Ovary (tissue), 9 donors: ENCODE measurements around the gene C16orf54. TPM values are rescaled to one million over a fixed set of nuclear protein-coding genes. Genes with fewer than 3 reads are reported as not detected.
"Not testable (repeated sequence)": the region's sequence is repeated elsewhere in the genome, so short reads cannot be mapped to it uniquely, and the experiment has no call there.

Experiments
- DNase-seq, 5 donors: peaks; one replicate each; pipeline ENCODE4 v3.0.0-alpha.2; 2019 to 2020
- H3K27ac ChIP-seq, 2 donors: fragments of 200-600 bp; one replicate each; pipeline versions ENCODE4 v1.5.1 to v1.8.0; 2019 to 2022
- H3K27me3 ChIP-seq: fragments of 200-600 bp; one replicate; pipeline ENCODE4 v1.8.0; 2022
- H3K36me3 ChIP-seq: fragments of 200-600 bp; sonication (generic); one replicate; pipeline ENCODE4 v1.5.1; 2019
- H3K4me1 ChIP-seq: one replicate; pipeline ENCODE4 v1.8.1; 2013; ENCODE audit warnings: mild to moderate bottlenecking, moderate library complexity; ENCODE audit not compliant: insufficient read depth
- H3K4me3 ChIP-seq: fragments of 200-600 bp; sonication (generic); one replicate; pipeline ENCODE4 v1.5.1; 2017
- H3K9me3 ChIP-seq, 2 donors: fragments of 200-600 bp in 1 of 2; sonication (generic) in 1 of 2; one replicate each; pipeline versions ENCODE4 v1.5.1 to v1.8.1; 2013 to 2019; ENCODE audit warnings: mild to moderate bottlenecking in 1 of 2, moderate library complexity in 1 of 2
- CTCF ChIP-seq, 3 donors: fragments of 450-650 bp in 2 of 3; fragments of 200-600 bp in 1 of 3; IDR thresholded peaks; one replicate each; pipeline versions ENCODE4 v1.5.1 to v1.8.0; 2016 to 2022; ENCODE audit warnings: antibody characterized with exemption in 3 of 3, mild to moderate bottlenecking in 1 of 3
- EP300 ChIP-seq: sonication (generic); formaldehyde crosslinking; IDR thresholded peaks from one replicate; pipeline ENCODE4 v1.6.1; 2017; ENCODE audit warnings: antibody characterized with exemption
- POLR2A ChIP-seq: fragments of 450-650 bp; IDR thresholded peaks from one replicate; pipeline ENCODE4 v1.6.1; 2017; ENCODE audit warnings: antibody characterized with exemption, mild to moderate bottlenecking, moderate library complexity
- WGBS, 3 donors: extraction: QIAGEN DNeasy Blood & Tissue Kit in 1 of 3; methylation state at CpG; one replicate each; pipeline versions ENCODE4 v1.1.5 to v1.1.7; 2013 to 2017; 5-methylcytosine and 5-hydroxymethylcytosine counted together
- intact Hi-C, 4 donors: fragments of 100-400 bp; cut with DNase I; formaldehyde crosslinking; loops; one replicate each; pipeline versions ENCODE4 v1.11.0 to v1.15.1; 2022 to 2023
- polyA plus RNA-seq, 2 donors: library from polyadenylated mRNA; stranded (reverse); fragments of 200-250 nt in 1 of 2; fragments of 350-450 nt in 1 of 2; fragmentation: Illumina TruSeq in 1 of 2; extraction: RNeasy Lipid Tissue Mini Kit (QIAGEN cat#74804) in 1 of 2; gene quantifications; one replicate each; pipeline ENCODE4 v1.2.3, GENCODE V29; 2013 to 2014
- total RNA-seq, 7 donors: library from RNA; depleted of rRNA in 2 of 7; stranded (reverse); fragments of >200 nt in 2 of 7; fragmentation: NEBNext Ultra II Directional in 3 of 7; extraction: Animal tissue kit (Norgen Biotek cat#: 25700) in 3 of 7; gene quantifications; one replicate each; pipeline versions ENCODE4 v1.1.0 to v1.2.4, GENCODE V29; 2016 to 2023
- donor health status: DM: no; HTN: no; CAD: no; lungs with moderate emphysema.
- donor health status: DM: no; HTN: no; CAD: no.
- donor health status: Bipolar disorder and iron deficiency.
- donor health status: DM: yes; HTN: yes; CAD: no.
- donor health status: DM: no; HTN: no; CAD: no.
- donor health status: DM: yes; HTN: yes; CAD: no.

The C16orf54 gene
- total and polyA plus RNA-seq, 9 donors, result 0.12 to 1.7 (median 0.30) TPM

- Histone ChIP-seq H3K4me1 (no peaks in the 10 kb centered on the region), H3K27me3 (no peaks in the 10 kb centered on the region), H3K4me3 (no peak overlapping the region), H3K9me3 (no peaks in the 10 kb centered on the region), H3K36me3 (no peaks in the 10 kb centered on the region), H3K27ac (no peak overlapping the region)
- no peak for TF ChIP-seq POLR2A
- no peak for DNase-seq
- intact Hi-C loops, result loop anchor here in 1 of 4 donors (10.0 kb wide), 1 partner anchor 754 kb away; the partner anchor contains the start of gene LAT
- 82 to 91% (median 88%) methylated on average over 2 of the region's 2 CpGs for WGBS, 3 donors
Observed at GRCh38 chr16:29738514-29738913, 7.3 kb downstream of the C16orf54 start.

GRCh38 chr16:29737713-29738112 lies 8.1 kb downstream of the C16orf54 start:
- Histone ChIP-seq H3K4me3 (no peak overlapping the region), H3K9me3 (no peaks in the 10 kb centered on the region), H3K36me3 (no peaks in the 10 kb centered on the region), H3K4me1 (no peaks in the 10 kb centered on the region), H3K27ac (no peak overlapping the region), H3K27me3 (no peaks in the 10 kb centered on the region)
- DNase-seq, result no peak
- TF ChIP-seq EP300 (no peak), POLR2A (no peak), CTCF (IDR thresholded peaks at IDR 0.05) (no peak)
- WGBS, 3 donors, result 53 to 67% (median 57%) methylated on average over 5 of the region's 5 CpGs
- intact Hi-C loops, result loop anchor here in 1 of 4 donors (10.0 kb wide), 1 partner anchor 753 kb away; the partner anchor contains the start of gene LAT

- DNase-seq, result no peak
Observed at GRCh38 chr16:29736764-29737163, 9.0 kb downstream of the C16orf54 start.

GRCh38 chr16:29736112-29736511 lies 9.7 kb downstream of the C16orf54 start:
- Histone ChIP-seq H3K4me1 (no peaks in the 10 kb centered on the region), H3K27me3 (no peaks in the 10 kb centered on the region), H3K36me3 (no peaks in the 10 kb centered on the region), H3K27ac (no peak overlapping the region), H3K9me3 (no peaks in the 10 kb centered on the region), H3K4me3 (no peak overlapping the region)
- 14 to 32% (median 19%) methylated on average over 5 of the region's 5 CpGs for WGBS, 3 donors
- peak in 1 of 5 donors; percentile 7 for DNase-seq
- TF ChIP-seq EP300 (no peak), POLR2A (no peak)
- intact Hi-C loops, result loop anchor here in 1 of 4 donors (10.0 kb wide), 1 partner anchor 751 kb away; the partner anchor contains the start of gene LAT

More at GRCh38 chr16:29736764-29737163, 9.0 kb downstream of the C16orf54 start:
- TF ChIP-seq CTCF (IDR thresholded peaks at IDR 0.05) (no peak), EP300 (no peak), POLR2A (no peak)
- intact Hi-C loops, result loop anchor here in 1 of 4 donors (10.0 kb wide), 1 partner anchor 752 kb away; the partner anchor contains the start of gene LAT
- no peak overlapping the region for H3K4me3 ChIP-seq
- H3K27ac ChIP-seq, result no peak overlapping the region
- H3K9me3 ChIP-seq, result no peaks in the 10 kb centered on the region
- H3K36me3 ChIP-seq, result no peaks in the 10 kb centered on the region
- 68 to 76% (median 70%) methylated on average over 6 of the region's 6 CpGs for WGBS, 3 donors
- no peaks in the 10 kb centered on the region for H3K4me1 ChIP-seq
- H3K27me3 ChIP-seq, result no peaks in the 10 kb centered on the region

- no peak for TF ChIP-seq EP300
- Histone ChIP-seq H3K4me3 (no peak overlapping the region), H3K4me1 (no peaks in the 10 kb centered on the region), H3K27me3 (no peaks in the 10 kb centered on the region), H3K27ac (no peak overlapping the region), H3K36me3 (no peaks in the 10 kb centered on the region), H3K9me3 (no peaks in the 10 kb centered on the region)
- WGBS, 3 donors, result 62 to 79% (median 70%) methylated on average over 1 of the region's 1 CpG
- intact Hi-C loops, result loop anchor here in 1 of 4 donors (10.0 kb wide), 1 partner anchor 750 kb away; the partner anchor contains the start of gene LAT
- no peak for DNase-seq
Observed at GRCh38 chr16:29734786-29735185, 11.0 kb downstream of the C16orf54 start.

- H3K9me3 ChIP-seq, H3K27me3 ChIP-seq, H3K36me3 ChIP-seq, H3K27ac ChIP-seq, H3K4me3 ChIP-seq, H3K4me1 ChIP-seq, DNase-seq: not testable (repeated sequence)
- WGBS, 3 donors, result 78 to 85% (median 82%) methylated on average over 13 of the region's 13 CpGs
- intact Hi-C loops, result loop anchor here in 1 of 4 donors (10.0 kb wide), 1 partner anchor 747 kb away; the partner anchor contains the start of gene LAT
Observed at GRCh38 chr16:29731768-29732601, 13.8 kb downstream of the C16orf54 start.
